ENCODE measurements around the gene JPH4.

The JPH4 gene

GRCh38 chr14:23578560-23579310 lies at the start of gene JPH4:
TSS of gene JPH4 (minus strand) at chr14:23578790. CDS start at chr14:23577453, 1,337 bp downstream.
- no peak within 1 kb of the TSS for H3K4me3 ChIP-seq (ENCODE audit: low read depth, low read length)
- no peak for DNase-seq (ENCODE audit: low read depth)

GRCh38 chr14:23627961-23628360 lies 49.4 kb upstream of the JPH4 start:
- TF ChIP-seq, protein P1, sequence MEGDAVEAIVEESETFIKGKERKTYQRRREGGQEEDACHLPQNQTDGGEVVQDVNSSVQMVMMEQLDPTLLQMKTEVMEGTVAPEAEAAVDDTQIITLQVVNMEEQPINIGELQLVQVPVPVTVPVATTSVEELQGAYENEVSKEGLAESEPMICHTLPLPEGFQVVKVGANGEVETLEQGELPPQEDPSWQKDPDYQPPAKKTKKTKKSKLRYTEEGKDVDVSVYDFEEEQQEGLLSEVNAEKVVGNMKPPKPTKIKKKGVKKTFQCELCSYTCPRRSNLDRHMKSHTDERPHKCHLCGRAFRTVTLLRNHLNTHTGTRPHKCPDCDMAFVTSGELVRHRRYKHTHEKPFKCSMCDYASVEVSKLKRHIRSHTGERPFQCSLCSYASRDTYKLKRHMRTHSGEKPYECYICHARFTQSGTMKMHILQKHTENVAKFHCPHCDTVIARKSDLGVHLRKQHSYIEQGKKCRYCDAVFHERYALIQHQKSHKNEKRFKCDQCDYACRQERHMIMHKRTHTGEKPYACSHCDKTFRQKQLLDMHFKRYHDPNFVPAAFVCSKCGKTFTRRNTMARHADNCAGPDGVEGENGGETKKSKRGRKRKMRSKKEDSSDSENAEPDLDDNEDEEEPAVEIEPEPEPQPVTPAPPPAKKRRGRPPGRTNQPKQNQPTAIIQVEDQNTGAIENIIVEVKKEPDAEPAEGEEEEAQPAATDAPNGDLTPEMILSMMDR (IDR thresholded peaks at IDR 0.05; ENCODE audit: control insufficient read depth, extremely low read depth, insufficient read depth): no peak
- DNase-seq (ENCODE audit: low read depth): no peak
- H3K4me3 ChIP-seq (ENCODE audit: low read depth, low read length): no peak overlapping the region

More at GRCh38 chr14:23578560-23579310, at the start of gene JPH4:
- TF ChIP-seq, protein P1 (IDR thresholded peaks at IDR 0.05; ENCODE audit: control insufficient read depth, extremely low read depth, insufficient read depth): no peak

DNA sequence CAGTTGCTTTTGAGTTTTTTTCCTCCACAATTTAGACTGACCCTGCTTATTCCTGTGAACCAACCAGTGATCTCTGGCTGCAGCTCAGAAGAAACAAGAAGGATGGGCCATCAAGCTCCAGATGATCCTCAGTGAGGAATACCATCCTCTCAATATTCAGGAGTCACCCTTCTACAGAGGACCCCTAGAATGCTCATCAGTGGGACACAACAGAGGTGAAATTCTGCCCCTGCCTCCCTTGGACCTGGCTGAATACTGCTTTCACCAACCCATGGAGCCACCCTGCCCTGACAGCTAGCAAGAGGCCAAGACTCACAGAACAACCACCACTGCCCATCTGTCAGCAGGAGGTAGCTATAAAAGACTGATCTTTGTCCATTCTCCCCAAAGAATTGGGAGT lies 48.4 kb upstream of the JPH4 start:
- TF ChIP-seq, protein P1 (IDR thresholded peaks at IDR 0.05; ENCODE audit: control insufficient read depth, extremely low read depth, insufficient read depth): no peak
- H3K4me3 ChIP-seq (ENCODE audit: low read depth, low read length): no peak overlapping the region
- DNase-seq (ENCODE audit: low read depth): no peak

DNA sequence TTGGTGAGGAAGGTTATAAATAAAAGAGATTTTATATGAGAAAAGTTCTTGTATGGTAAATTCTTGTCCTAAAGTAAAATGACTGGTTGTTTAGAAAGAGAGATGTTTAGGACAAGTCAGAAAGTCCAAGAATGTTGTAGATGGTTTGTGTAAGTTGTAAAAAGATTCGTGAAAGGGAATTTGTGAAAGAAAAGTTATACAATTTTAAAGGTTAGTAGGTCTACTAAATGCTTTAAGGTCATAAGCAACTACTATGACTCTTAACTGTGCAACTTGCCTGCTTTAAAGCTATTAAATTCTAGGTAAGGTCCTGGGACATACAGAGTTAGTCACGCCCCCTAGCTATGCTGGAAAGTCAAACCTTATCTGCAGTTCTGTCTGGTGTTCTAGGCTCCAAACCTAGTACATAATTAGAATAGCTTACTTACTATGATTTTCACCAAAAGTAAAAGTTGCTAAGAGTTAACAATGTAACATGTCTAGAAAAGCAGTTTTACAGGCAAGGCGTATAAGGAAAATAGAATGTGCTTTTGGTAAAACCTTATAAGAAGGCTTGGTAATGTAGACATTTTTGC lies 46.3 kb upstream of the JPH4 start:
- no peak overlapping the region for H3K4me3 ChIP-seq (ENCODE audit: low read depth, low read length)
- no peak for DNase-seq (ENCODE audit: low read depth)
- TF ChIP-seq, protein P1 (IDR thresholded peaks at IDR 0.05; ENCODE audit: control insufficient read depth, extremely low read depth, insufficient read depth): no peak

DNA sequence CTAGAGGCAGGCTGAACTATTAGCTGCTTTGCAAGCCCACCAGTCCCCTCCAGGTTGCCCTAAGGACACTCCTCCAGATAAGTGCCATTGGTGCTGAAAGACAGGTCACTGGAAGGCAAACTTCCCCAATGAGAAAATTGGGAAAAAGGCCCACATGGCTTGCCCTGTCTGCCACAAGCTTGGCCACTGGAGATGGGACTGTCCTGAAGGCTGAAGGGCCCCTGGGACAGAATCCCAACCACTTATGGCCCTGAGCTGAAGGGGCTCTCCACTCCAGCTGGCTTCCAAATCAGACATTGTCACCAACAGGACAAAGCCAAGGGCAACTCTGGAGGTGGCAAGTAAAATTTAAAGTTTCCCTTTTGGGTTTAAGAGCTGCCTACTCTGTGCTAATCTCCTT lies 45.4 kb upstream of the JPH4 start:
- DNase-seq (ENCODE audit: low read depth): no peak
- H3K4me3 ChIP-seq (ENCODE audit: low read depth, low read length): no peak overlapping the region
- TF ChIP-seq, protein P1 (IDR thresholded peaks at IDR 0.05; ENCODE audit: control insufficient read depth, extremely low read depth, insufficient read depth): no peak

DNA sequence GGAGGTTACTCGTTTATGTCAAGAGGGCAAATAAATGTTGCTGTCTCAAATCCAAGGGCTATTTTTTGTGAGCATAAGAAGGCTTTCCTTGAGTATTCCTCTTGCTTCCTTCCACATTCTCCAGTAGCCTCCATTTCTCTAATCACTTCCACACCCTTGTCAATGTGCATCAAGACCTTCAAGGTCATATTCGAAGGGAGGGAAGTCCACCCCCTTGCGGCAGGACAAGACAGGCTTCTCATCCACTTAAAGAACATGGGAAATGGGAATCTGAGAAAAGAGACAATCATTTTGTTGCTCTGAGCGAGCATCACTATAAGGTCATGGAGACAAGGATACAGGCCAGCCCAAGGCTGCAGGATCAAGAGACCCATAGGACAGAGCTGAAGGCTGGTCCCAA lies 44.4 kb upstream of the JPH4 start:
- H3K4me3 ChIP-seq (ENCODE audit: low read depth, low read length): no peak overlapping the region
- TF ChIP-seq, protein P1 (IDR thresholded peaks at IDR 0.05; ENCODE audit: control insufficient read depth, extremely low read depth, insufficient read depth): no peak
- no peak for DNase-seq (ENCODE audit: low read depth)
